B cell (primary cell): ENCODE measurements around the gene EGF. TPM values are rescaled to one million over a fixed set of nuclear protein-coding genes. Genes with fewer than 3 reads are reported as not detected.

Source experiments
- ATAC-seq: fragments of 200-7000 bp; cut with Tn5 transposase; one replicate; pipeline ENCODE4 v1.10.0; 2021; ENCODE audit warnings: low read depth, mild to moderate bottlenecking, moderate number of reproducible peaks, moderate library complexity
- CTCF ChIA-PET: fragments of 350-600 bp; sonication (Branson Sonifier 250); formaldehyde crosslinking; loops from one replicate; lab custom pipeline; 2021; ENCODE audit warnings: antibody characterized with exemption, inconsistent platforms; lab: Charles Lee
- POLR2A ChIA-PET: fragments of 350-600 bp; sonication (Branson Sonifier 250); formaldehyde crosslinking; loops from one replicate; lab custom pipeline; 2021; ENCODE audit warnings: antibody characterized with exemption; lab: Charles Lee
- DNase-seq: peaks from one replicate; pipeline ENCODE4 v3.0.0; 2013
- H2AFZ ChIP-seq: 2 replicates; pipeline ENCODE4 v1.6.1; 2012; ENCODE audit warnings: mild to moderate bottlenecking, low read depth, low read length; ENCODE audit not compliant: insufficient read depth, poor library complexity, severe bottlenecking
- H3K27ac ChIP-seq, 2 donors: 1 replicate in 1 of 2; 2 replicates in 1 of 2; pipeline ENCODE4 v1.5.1; 2012 to 2013; ENCODE audit warnings: low read length in 2 of 2, mild to moderate bottlenecking in 2 of 2, moderate library complexity in 1 of 2
- H3K27me3 ChIP-seq, 4 experiments: fragments of 200-600 bp in 1 of 4; sonication (generic) in 1 of 4; replicated peaks in 1 of 4; 1 replicate in 2 of 4; 2 replicates in 2 of 4; pipeline versions ENCODE4 v1.6.1 to v1.7.0; 2013 to 2016; ENCODE audit warnings: low read length in 3 of 4, mild to moderate bottlenecking in 2 of 4, mixed read lengths in 1 of 4, moderate library complexity in 1 of 4; ENCODE audit not compliant: insufficient read depth in 4 of 4, control insufficient read depth in 3 of 4; ENCODE audit errors: control extremely low read depth in 1 of 4
- H3K36me3 ChIP-seq, 2 experiments: replicated peaks in 1 of 2; 1 replicate in 1 of 2; 2 replicates in 1 of 2; pipeline versions ENCODE4 v1.6.1 to v1.7.1; 2013; ENCODE audit warnings: low read length in 1 of 2; ENCODE audit not compliant: insufficient read depth in 2 of 2, control insufficient read depth in 1 of 2; ENCODE audit errors: control extremely low read depth in 1 of 2, extremely low read depth in 1 of 2
- H3K4me1 ChIP-seq, 2 donors: fragments of 200-600 bp in 1 of 2; sonication (generic) in 1 of 2; 1 replicate in 1 of 2; 2 replicates in 1 of 2; pipeline versions ENCODE4 v1.5.1 to v1.6.1; 2013 to 2017; ENCODE audit warnings: low read length in 2 of 2; ENCODE audit not compliant: control insufficient read depth in 2 of 2, insufficient read depth in 2 of 2
- H3K4me2 ChIP-seq: replicated peaks from 2 replicates; pipeline ENCODE3; 2012; ENCODE audit warnings: mild to moderate bottlenecking, low read depth, low read length; ENCODE audit not compliant: poor library complexity, severe bottlenecking
- H3K4me3 ChIP-seq, 5 experiments: fragments of 200-600 bp in 1 of 5; sonication (generic) in 1 of 5; 1 replicate in 3 of 5; 2 replicates in 2 of 5; pipeline versions ENCODE4 v1.5.1 to v1.7.0; 2011 to 2016; ENCODE audit warnings: low read length in 4 of 5, mild to moderate bottlenecking in 4 of 5, low read depth in 2 of 5, control low read depth in 1 of 5, moderate library complexity in 1 of 5; ENCODE audit not compliant: insufficient read depth in 1 of 5; ENCODE audit errors: control extremely low read depth in 1 of 5, extremely low read depth in 1 of 5
- H3K79me2 ChIP-seq: fragments of 200-600 bp; sonication (generic); one replicate; pipeline ENCODE4 v1.6.0; 2016; ENCODE audit warnings: low read length; ENCODE audit not compliant: control insufficient read depth, insufficient read depth
- H3K9ac ChIP-seq: fragments of 200-600 bp; sonication (generic); 2 replicates; pipeline ENCODE4 v1.6.1; 2017; ENCODE audit warnings: mild to moderate bottlenecking, low read length, moderate library complexity
- H3K9me3 ChIP-seq, 3 donors: one replicate each; pipeline versions ENCODE4 v1.6.1 to v1.7.1; 2013; ENCODE audit warnings: low read length in 2 of 3; ENCODE audit not compliant: control insufficient read depth in 2 of 3, insufficient read depth in 1 of 3; ENCODE audit errors: control extremely low read depth in 1 of 3
- H4K20me1 ChIP-seq: 2 replicates; pipeline ENCODE4 v1.6.0; 2012; ENCODE audit warnings: mild to moderate bottlenecking, low read length; ENCODE audit not compliant: insufficient read depth, control insufficient read depth, poor library complexity, severe bottlenecking
- H3K27ac Mint-ChIP-seq: one replicate; pipeline ENCODE4 v1.8.0; 2021; ENCODE audit warnings: mixed read lengths
- H3K27me3 Mint-ChIP-seq: one replicate; pipeline ENCODE4 v1.8.0; 2021; ENCODE audit warnings: mixed read lengths
- H3K4me1 Mint-ChIP-seq: one replicate; pipeline ENCODE4 v1.8.0; 2021; ENCODE audit warnings: mixed read lengths
- H3K4me3 Mint-ChIP-seq: one replicate; pipeline ENCODE4 v1.8.0; 2021; ENCODE audit warnings: mixed read lengths
- H3K9me3 Mint-ChIP-seq: one replicate; pipeline ENCODE4 v1.8.0; 2022; ENCODE audit warnings: mixed read lengths; ENCODE audit not compliant: insufficient read depth
- CTCF ChIP-seq: fragments of 200-600 bp; IDR thresholded peaks from one replicate; pipeline ENCODE4 v1.8.0; 2022; ENCODE audit warnings: antibody characterized with exemption, mild to moderate bottlenecking
- EZH2 ChIP-seq: IDR thresholded peaks from 2 replicates; pipeline ENCODE4 v1.6.1; 2012; ENCODE audit warnings: borderline replicate concordance, low read depth, mild to moderate bottlenecking, moderate library complexity, low read length; ENCODE audit not compliant: insufficient read depth, poor library complexity, severe bottlenecking
- WGBS: methylation state at CpG from one replicate; pipeline ENCODE4 v1.1.5; 2013; ENCODE audit warnings: missing lambda C conversion rate; ENCODE audit not compliant: insufficient coverage; 5-methylcytosine and 5-hydroxymethylcytosine counted together
- intact Hi-C: fragments of 100-400 bp; cut with micrococcal nuclease; formaldehyde crosslinking; loops from one replicate; pipeline ENCODE4 v1.10.0; 2022
- polyA plus RNA-seq: library from polyadenylated mRNA; depleted of rRNA; stranded (reverse); fragments of >200 nt; gene quantifications from 2 replicates; pipeline ENCODE4 v1.2.3, GENCODE V29; 2012
- total RNA-seq, 2 donors: library from RNA; stranded (reverse); fragments of 120-200 nt in 1 of 2; gene quantifications; 1 replicate in 1 of 2; 2 replicates in 1 of 2; pipeline versions ENCODE4 v1.2.3 to v1.2.4, GENCODE V29; 2013 to 2022

EGF gene
- total and polyA plus RNA-seq, 2 donors (not counting 1 experiment from before 2014, with no cell fraction given), result not detected

- intact Hi-C loops, result no loop called here
- CTCF ChIA-PET, result interaction anchor here (0.9 kb wide), 1 partner anchor 8 kb away, joined by 3 read pairs; no protein-coding TSS in a partner anchor
- peaks cover 5% of the 10 kb centered on the region for H3K9me3 Mint-ChIP-seq
- Histone ChIP-seq H4K20me1 (no peaks in the 10 kb centered on the region), H3K36me3 (no peaks in the 10 kb centered on the region), H3K79me2 (no peaks in the 10 kb centered on the region), H3K27me3 (no peaks in the 10 kb centered on the region), H3K27ac (no peak overlapping the region), H3K4me1 (no peaks in the 10 kb centered on the region), H2AFZ (no peak overlapping the region), H3K4me3 (no peak overlapping the region), H3K9ac (no peak overlapping the region), H3K4me2 (no peak overlapping the region), H3K9me3 (peaks cover 0 to 6% (median 0%) of the 10 kb centered on the region in 3 donors)
- ATAC-seq, result no peak
- no peaks in the 10 kb centered on the region for H3K4me1 Mint-ChIP-seq
- no peak overlapping the region for H3K4me3 Mint-ChIP-seq
- no peak for DNase-seq
- no CpG with 5 or more reads among the region's 3 CpGs for WGBS
- H3K27me3 Mint-ChIP-seq, result peaks cover 13% of the 10 kb centered on the region
- TF ChIP-seq EZH2 (no peak), CTCF (no peak)
- POLR2A ChIA-PET, result no interaction called here
- no peak overlapping the region for H3K27ac Mint-ChIP-seq
These were observed 106.5 kb downstream of the EGF start for GRCh38 chr4:110019153-110019552.

- no CpG with 5 or more reads among the region's 5 CpGs for WGBS
- Histone ChIP-seq H3K36me3 (no peaks in the 10 kb centered on the region), H3K9ac (no peak overlapping the region), H3K27me3 (peaks cover 0 to 2% (median 0%) of the 10 kb centered on the region in 4 experiments), H3K4me1 (no peaks in the 10 kb centered on the region), H3K4me3 (no peak overlapping the region), H3K27ac (no peak overlapping the region), H3K4me2 (no peak overlapping the region), H4K20me1 (no peaks in the 10 kb centered on the region), H3K9me3 (peaks cover 0 to 6% (median 0%) of the 10 kb centered on the region in 3 donors), H3K79me2 (no peaks in the 10 kb centered on the region), H2AFZ (no peak overlapping the region)
- H3K4me3 Mint-ChIP-seq, result no peak overlapping the region
- ChIA-PET CTCF (interaction anchor here (0.9 to 1.5 kb wide), 3 partner anchors 9 to 29 kb away, joined by 3 read pairs; no protein-coding TSS in a partner anchor), POLR2A (no interaction called here)
- peaks cover 5% of the 10 kb centered on the region for H3K9me3 Mint-ChIP-seq
- H3K27me3 Mint-ChIP-seq, result peaks cover 7% of the 10 kb centered on the region
- intact Hi-C loops, result no loop called here
- TF ChIP-seq CTCF (no peak), EZH2 (no peak)
- ATAC-seq (no peak), DNase-seq (no peak)
- H3K4me1 Mint-ChIP-seq, result no peaks in the 10 kb centered on the region
- H3K27ac Mint-ChIP-seq, result no peak overlapping the region
These were observed 107.5 kb downstream of the EGF start for GRCh38 chr4:110020139-110020538.
